H9 (cell line): ENCODE measurements around the gene ASIC3. TPM values are rescaled to one million over a fixed set of nuclear protein-coding genes. Genes with fewer than 3 reads are reported as not detected.

Experiments
- DNase-seq: peaks from one replicate; pipeline ENCODE4 v3.0.0-alpha.2; 2017
- H2AFZ ChIP-seq: one replicate; pipeline ENCODE4 v1.6.1; 2013; ENCODE audit warnings: mild to moderate bottlenecking, low read length, control low read depth, moderate library complexity
- H2AK5ac ChIP-seq: 2 replicates; pipeline ENCODE4 v1.6.1; 2013; ENCODE audit warnings: low read length, control low read depth, mixed read lengths; ENCODE audit not compliant: insufficient read length
- H2BK120ac ChIP-seq: one replicate; pipeline ENCODE4 v1.6.1; 2013; ENCODE audit warnings: low read depth, mild to moderate bottlenecking, low read length, control low read depth, inconsistent platforms; ENCODE audit not compliant: poor library complexity, severe bottlenecking
- H2BK12ac ChIP-seq: 2 replicates; pipeline ENCODE4 v1.6.1; 2013; ENCODE audit warnings: low read length, control low read depth, mixed read lengths, low read depth; ENCODE audit not compliant: insufficient read length
- H2BK15ac ChIP-seq: 2 replicates; pipeline ENCODE4 v1.6.1; 2013; ENCODE audit warnings: low read depth, low read length, control low read depth
- H2BK20ac ChIP-seq: one replicate; pipeline ENCODE4 v1.6.1; 2013; ENCODE audit warnings: low read depth, mild to moderate bottlenecking, low read length, control low read depth, inconsistent platforms; ENCODE audit not compliant: poor library complexity, severe bottlenecking
- H2BK5ac ChIP-seq: 2 replicates; pipeline ENCODE4 v1.6.1; 2013; ENCODE audit warnings: low read length, control low read depth, mixed read lengths; ENCODE audit not compliant: insufficient read length
- H3K14ac ChIP-seq: 2 replicates; pipeline ENCODE4 v1.6.1; 2013; ENCODE audit warnings: low read length, control low read depth; ENCODE audit not compliant: insufficient read depth
- H3K18ac ChIP-seq: 2 replicates; pipeline ENCODE4 v1.6.1; 2013; ENCODE audit warnings: low read depth, mild to moderate bottlenecking, mixed read lengths, low read length, control low read depth; ENCODE audit not compliant: insufficient read length
- H3K23ac ChIP-seq: 2 replicates; pipeline ENCODE4 v1.6.1; 2013; ENCODE audit warnings: low read length, control low read depth, mixed read lengths, low read depth; ENCODE audit not compliant: insufficient read length
- H3K23me2 ChIP-seq: 2 replicates; pipeline ENCODE4 v1.6.1; 2013; ENCODE audit warnings: low read depth, mild to moderate bottlenecking, mixed read lengths, low read length, control low read depth; ENCODE audit not compliant: insufficient read length, poor library complexity, severe bottlenecking
- H3K27ac ChIP-seq: 2 replicates; pipeline ENCODE4 v1.5.1; 2013; ENCODE audit warnings: low read length, control low read depth, mixed read lengths, low read depth; ENCODE audit not compliant: insufficient read length
- H3K27me3 ChIP-seq: 2 replicates; pipeline ENCODE4 v1.6.1; 2013; ENCODE audit warnings: low read length, control low read depth, inconsistent platforms; ENCODE audit not compliant: insufficient read depth
- H3K4ac ChIP-seq: 2 replicates; pipeline ENCODE4 v1.6.1; 2013; ENCODE audit warnings: low read depth, mild to moderate bottlenecking, control low read depth, inconsistent platforms, low read length, moderate library complexity
- H3K4me1 ChIP-seq: 2 replicates; pipeline ENCODE4 v1.6.1; 2013; ENCODE audit warnings: low read length, control low read depth, inconsistent platforms; ENCODE audit not compliant: insufficient read depth
- H3K4me2 ChIP-seq: 2 replicates; pipeline ENCODE4 v1.6.1; 2013; ENCODE audit warnings: low read length, control low read depth, mixed read lengths; ENCODE audit not compliant: insufficient read length, insufficient read depth
- H3K56ac ChIP-seq: 2 replicates; pipeline ENCODE4 v1.6.1; 2013; ENCODE audit warnings: low read depth, mild to moderate bottlenecking, mixed read lengths, low read length, control low read depth; ENCODE audit not compliant: insufficient read length
- H3K79me1 ChIP-seq: 2 replicates; pipeline ENCODE4 v1.6.1; 2013; ENCODE audit warnings: low read depth, mild to moderate bottlenecking, moderate library complexity, low read length, control low read depth, inconsistent platforms; ENCODE audit not compliant: insufficient read depth, poor library complexity, severe bottlenecking
- H3K79me2 ChIP-seq: 2 replicates; pipeline ENCODE4 v1.6.1; 2013; ENCODE audit warnings: low read length, control low read depth, inconsistent platforms; ENCODE audit not compliant: insufficient read depth
- H3K9ac ChIP-seq: 2 replicates; pipeline ENCODE4 v1.6.1; 2013; ENCODE audit warnings: low read length, control low read depth, mixed read lengths; ENCODE audit not compliant: insufficient read length; ENCODE audit errors: extremely low read depth
- H3K9me3 ChIP-seq: one replicate; pipeline ENCODE4 v1.6.1; 2013; ENCODE audit warnings: low read depth, low read length, inconsistent platforms; ENCODE audit not compliant: control insufficient read depth
- H3T11ph ChIP-seq: one replicate; pipeline ENCODE4 v1.6.1; 2013; ENCODE audit warnings: mild to moderate bottlenecking, low read length, control low read depth, inconsistent platforms
- H4K20me1 ChIP-seq: one replicate; pipeline ENCODE4 v1.6.1; 2013; ENCODE audit not compliant: control insufficient read depth, insufficient read length, insufficient read depth
- H4K5ac ChIP-seq: 2 replicates; pipeline ENCODE4 v1.6.1; 2013; ENCODE audit warnings: low read depth, mild to moderate bottlenecking, mixed read lengths, low read length, control low read depth; ENCODE audit not compliant: insufficient read length
- H4K8ac ChIP-seq: replicated peaks from 2 replicates; pipeline ENCODE4 v1.6.1; 2013; ENCODE audit warnings: low read length, control low read depth, mixed read lengths, low read depth; ENCODE audit not compliant: insufficient read length
- H4K91ac ChIP-seq: 2 replicates; pipeline ENCODE4 v1.6.1; 2013; ENCODE audit warnings: low read depth, mild to moderate bottlenecking, moderate library complexity, mixed read lengths, low read length, control low read depth; ENCODE audit not compliant: insufficient read length
- H3K27ac Mint-ChIP-seq, 3 experiments: 2 replicates in 2 of 3; 3 replicates in 1 of 3; pipeline ENCODE4 v1.8.0; 2020 to 2021; ENCODE audit warnings: mixed read lengths in 3 of 3, mild to moderate bottlenecking in 1 of 3, moderate library complexity in 1 of 3
- H3K27me3 Mint-ChIP-seq: 2 replicates; pipeline ENCODE4 v1.8.0; 2021; ENCODE audit warnings: low read depth, mild to moderate bottlenecking, moderate library complexity, mixed read lengths
- H3K36me3 Mint-ChIP-seq, 3 experiments: 2 replicates in 2 of 3; 3 replicates in 1 of 3; pipeline ENCODE4 v1.8.0; 2020 to 2021; ENCODE audit warnings: low read depth in 3 of 3, mixed read lengths in 3 of 3; ENCODE audit not compliant: insufficient read depth in 1 of 3
- H3K4me1 Mint-ChIP-seq, 2 experiments: 2 replicates each; pipeline ENCODE4 v1.8.0; 2020; ENCODE audit warnings: mixed read lengths in 2 of 2
- H3K4me3 Mint-ChIP-seq, 2 experiments: 2 replicates in 1 of 2; 3 replicates in 1 of 2; pipeline ENCODE4 v1.8.0; 2020 to 2021; ENCODE audit warnings: mild to moderate bottlenecking in 2 of 2, mixed read lengths in 2 of 2, moderate library complexity in 1 of 2
- H3K9me3 Mint-ChIP-seq, 2 experiments: 2 replicates in 1 of 2; 3 replicates in 1 of 2; pipeline ENCODE4 v1.8.0; 2020; ENCODE audit warnings: mild to moderate bottlenecking in 2 of 2, mixed read lengths in 2 of 2, moderate library complexity in 1 of 2
- WGBS: extraction: QIAGEN DNeasy Blood & Tissue Kit; methylation state at CpG from one replicate; pipeline ENCODE4 v1.1.7; 2013; ENCODE audit warnings: missing lambda C conversion rate, low lambda C conversion rate, mixed read lengths; ENCODE audit not compliant: insufficient read length; ENCODE audit errors: extremely low coverage; 5-methylcytosine and 5-hydroxymethylcytosine counted together
- total RNA-seq: library from RNA; stranded (reverse); gene quantifications from 2 replicates; pipeline ENCODE4 v1.2.1, GENCODE V29; 2021
- TF ChIP-seq, protein P1 (sequence below): fragments of 200-600 bp; sonication (generic); conservative IDR thresholded peaks from 3 replicates; pipeline ENCODE4 v1.8.0; 2021; ENCODE audit warnings: antibody characterized with exemption, mild to moderate bottlenecking

Gene ASIC3
- total RNA-seq, 1 experiment from 2014 or later = 1.7 TPM

GRCh38 chr7:151068069-151068773, 19.9 kb downstream of the ASIC3 start:
- Mint-ChIP-seq H3K4me1 (peaks cover 14 to 16% of the 10 kb centered on the region in 2 experiments), H3K36me3 (peaks cover 42 to 74% (median 66%) of the 10 kb centered on the region in 3 experiments; a peak in 6 of 7 replicates), H3K9me3 (no peaks in the 10 kb centered on the region; a peak in 1 of 5 replicates), H3K4me3 (peak overlapping the region in 1 of 2 experiments; percentile 25; a peak in 2 of 5 replicates), H3K27ac (peak overlapping the region; percentile 83 to 90 (median 85); a peak in 5 of 7 replicates), H3K27me3 (no peaks in the 10 kb centered on the region)
- H3K56ac ChIP-seq = no peak overlapping the region
- H3K14ac ChIP-seq = no peak overlapping the region; the same call in 1 of the 2 replicates
- no peaks in the 10 kb centered on the region; the same call in 1 of the 2 replicates for H3K4me1 ChIP-seq
- no peak overlapping the region for H3K23ac ChIP-seq
- H4K8ac ChIP-seq = no peak overlapping the region
- no peaks in the 10 kb centered on the region for H3K9me3 ChIP-seq
- no peak overlapping the region for H4K91ac ChIP-seq
- no peak overlapping the region for H2BK5ac ChIP-seq
- TF ChIP-seq, protein P1, sequence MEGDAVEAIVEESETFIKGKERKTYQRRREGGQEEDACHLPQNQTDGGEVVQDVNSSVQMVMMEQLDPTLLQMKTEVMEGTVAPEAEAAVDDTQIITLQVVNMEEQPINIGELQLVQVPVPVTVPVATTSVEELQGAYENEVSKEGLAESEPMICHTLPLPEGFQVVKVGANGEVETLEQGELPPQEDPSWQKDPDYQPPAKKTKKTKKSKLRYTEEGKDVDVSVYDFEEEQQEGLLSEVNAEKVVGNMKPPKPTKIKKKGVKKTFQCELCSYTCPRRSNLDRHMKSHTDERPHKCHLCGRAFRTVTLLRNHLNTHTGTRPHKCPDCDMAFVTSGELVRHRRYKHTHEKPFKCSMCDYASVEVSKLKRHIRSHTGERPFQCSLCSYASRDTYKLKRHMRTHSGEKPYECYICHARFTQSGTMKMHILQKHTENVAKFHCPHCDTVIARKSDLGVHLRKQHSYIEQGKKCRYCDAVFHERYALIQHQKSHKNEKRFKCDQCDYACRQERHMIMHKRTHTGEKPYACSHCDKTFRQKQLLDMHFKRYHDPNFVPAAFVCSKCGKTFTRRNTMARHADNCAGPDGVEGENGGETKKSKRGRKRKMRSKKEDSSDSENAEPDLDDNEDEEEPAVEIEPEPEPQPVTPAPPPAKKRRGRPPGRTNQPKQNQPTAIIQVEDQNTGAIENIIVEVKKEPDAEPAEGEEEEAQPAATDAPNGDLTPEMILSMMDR = no peak
- H4K20me1 ChIP-seq = no peaks in the 10 kb centered on the region
- H4K5ac ChIP-seq = no peak overlapping the region
- no peak overlapping the region for H2BK15ac ChIP-seq
- no peak overlapping the region for H2AFZ ChIP-seq
- H2BK20ac ChIP-seq = no peak overlapping the region
- no peak for DNase-seq
- H2AK5ac ChIP-seq = no peak overlapping the region
- H3K27me3 ChIP-seq = no peaks in the 10 kb centered on the region
- no peak overlapping the region for H3K4ac ChIP-seq
- H3K9ac ChIP-seq = no peak overlapping the region
- peak overlapping the region; percentile 62 for H3K27ac ChIP-seq
- H2BK12ac ChIP-seq = no peak overlapping the region
- H3T11ph ChIP-seq = no peak overlapping the region
- H3K4me2 ChIP-seq = no peak overlapping the region
- no peaks in the 10 kb centered on the region for H3K79me1 ChIP-seq
- H3K79me2 ChIP-seq = no peaks in the 10 kb centered on the region
- H3K18ac ChIP-seq = no peak overlapping the region
- no CpG with 5 or more reads among the region's 12 CpGs for WGBS
- H2BK120ac ChIP-seq = no peak overlapping the region
- no peaks in the 10 kb centered on the region for H3K23me2 ChIP-seq
